Upper lobe of left lung (tissue), 6 donors: ENCODE data around the gene TRIM7. TPM values are rescaled to one million over a fixed set of nuclear protein-coding genes. Genes with fewer than 3 reads are reported as not detected.

Source experiments
- ATAC-seq, 2 donors: fragments of 200-7000 bp; cut with Tn5 transposase; one replicate each; pipeline ENCODE4 v1.9.1; 2022; ENCODE audit warnings: mild to moderate bottlenecking in 2 of 2, moderate library complexity in 2 of 2; ENCODE audit not compliant: low FRiP score in 2 of 2
- DNase-seq, 2 donors: peaks; one replicate each; pipeline ENCODE4 v3.0.0-alpha.2; 2019 to 2020
- H3K27ac ChIP-seq, 4 donors: fragments of 200-600 bp; sonication (generic); one replicate each; pipeline ENCODE4 v1.5.1; 2016 to 2019
- H3K27me3 ChIP-seq, 4 donors: fragments of 200-600 bp; sonication (generic); one replicate each; pipeline ENCODE4 v1.5.1; 2017 to 2019
- H3K36me3 ChIP-seq, 4 donors: fragments of 200-600 bp; sonication (generic); one replicate each; pipeline ENCODE4 v1.5.1; 2016 to 2019
- H3K4me1 ChIP-seq, 4 donors: fragments of 200-600 bp; sonication (generic); one replicate each; pipeline ENCODE4 v1.5.1; 2018 to 2019
- H3K4me3 ChIP-seq, 4 donors: fragments of 200-600 bp; sonication (generic); one replicate each; pipeline ENCODE4 v1.5.1; 2017 to 2019; ENCODE audit warnings: mild to moderate bottlenecking in 2 of 4, moderate library complexity in 1 of 4
- H3K9me3 ChIP-seq, 4 donors: fragments of 200-600 bp; sonication (generic); one replicate each; pipeline ENCODE4 v1.5.1; 2018 to 2019
- CTCF ChIP-seq, 6 experiments: fragments of 450-650 bp in 4 of 6; fragments of 200-600 bp in 2 of 6; sonication (generic) in 2 of 6; IDR thresholded peaks; one replicate each; pipeline ENCODE4 v1.5.1; 2016 to 2019; ENCODE audit warnings: antibody characterized with exemption in 6 of 6
- EP300 ChIP-seq, 4 donors: sonication (generic); formaldehyde crosslinking; IDR thresholded peaks; one replicate each; pipeline ENCODE4 v1.5.1; 2017; ENCODE audit warnings: antibody characterized with exemption in 4 of 4, control low read depth in 2 of 4
- POLR2A ChIP-seq, 4 donors: fragments of 450-650 bp; IDR thresholded peaks; one replicate each; pipeline ENCODE4 v1.5.1; 2016 to 2017; ENCODE audit warnings: antibody characterized with exemption in 4 of 4, mild to moderate bottlenecking in 2 of 4
- POLR2AphosphoS5 ChIP-seq, 2 donors: sonication (generic); formaldehyde crosslinking; IDR thresholded peaks; one replicate each; pipeline ENCODE4 v1.5.1; 2017; ENCODE audit warnings: antibody characterized with exemption in 2 of 2
- WGBS, 2 donors: methylation state at CpG; one replicate each; pipeline ENCODE4 v1.1.5; 2017 to 2018; 5-methylcytosine and 5-hydroxymethylcytosine counted together
- total RNA-seq, 6 donors: library from RNA; depleted of rRNA in 4 of 6; stranded (reverse); fragments of >200 nt in 4 of 6; gene quantifications; one replicate each; pipeline versions ENCODE4 v1.1.0 to v1.2.1, GENCODE V29; 2016 to 2021
- donor health status: DM: no; HTN: no; CAD: no; lungs with moderate emphysema.
- donor health status: DM: no; HTN: yes; CAD: no; lungs with severe emphysema.

The TRIM7 gene
- total RNA-seq, 6 donors from 2014 or later = 0.83 to 6.7 (median 2.9) TPM

DNA sequence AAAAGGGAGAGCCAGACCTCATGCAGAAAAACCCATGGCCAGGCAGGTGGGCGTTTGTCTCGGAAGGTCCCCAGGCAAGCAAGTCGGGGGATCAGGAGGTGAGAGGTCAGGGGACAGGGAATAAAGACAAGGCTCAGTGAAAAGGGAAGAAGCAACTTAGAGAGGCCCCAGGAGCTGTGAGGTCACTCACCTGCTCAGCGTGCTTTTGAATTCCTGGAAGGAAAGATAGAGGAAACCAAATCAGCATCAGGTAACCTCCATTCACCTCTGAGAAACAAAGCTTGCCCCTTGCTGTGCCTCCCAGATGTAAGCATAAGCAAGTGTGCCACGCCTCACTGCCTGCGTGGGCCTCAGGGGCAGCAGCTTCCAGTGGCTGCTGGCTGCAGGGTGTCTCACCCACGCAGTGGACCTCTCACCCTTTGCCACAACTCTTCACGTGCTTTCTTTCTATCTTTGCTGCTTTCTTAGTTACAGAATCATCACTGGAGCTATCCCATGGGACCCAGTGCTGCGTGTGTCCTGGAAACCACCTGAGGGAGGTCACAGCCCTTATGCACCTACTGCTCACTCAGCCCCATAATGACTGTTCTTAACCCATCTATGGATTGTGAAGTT lies 6.0 kb downstream of the TRIM7 start:
- peaks cover 0 to 5% (median 0%) of the 10 kb centered on the region in 4 donors for H3K36me3 ChIP-seq
- H3K4me1 ChIP-seq = peaks cover 5 to 12% (median 8%) of the 10 kb centered on the region in 4 donors
- no peak overlapping the region for H3K27ac ChIP-seq
- H3K9me3 ChIP-seq = no peaks in the 10 kb centered on the region
- TF ChIP-seq POLR2A (IDR thresholded peaks at IDR 0.05) (no peak), EP300 (IDR thresholded peaks at IDR 0.05) (no peak), CTCF (IDR thresholded peaks at IDR 0.05) (no peak), POLR2AphosphoS5 (IDR thresholded peaks at IDR 0.05) (no peak)
- ATAC-seq (no peak), DNase-seq (no peak)
- 73 to 76% methylated on average over 9 of the region's 9 CpGs for WGBS, 2 donors
- H3K4me3 ChIP-seq = no peak overlapping the region
- H3K27me3 ChIP-seq = no peaks in the 10 kb centered on the region

DNA sequence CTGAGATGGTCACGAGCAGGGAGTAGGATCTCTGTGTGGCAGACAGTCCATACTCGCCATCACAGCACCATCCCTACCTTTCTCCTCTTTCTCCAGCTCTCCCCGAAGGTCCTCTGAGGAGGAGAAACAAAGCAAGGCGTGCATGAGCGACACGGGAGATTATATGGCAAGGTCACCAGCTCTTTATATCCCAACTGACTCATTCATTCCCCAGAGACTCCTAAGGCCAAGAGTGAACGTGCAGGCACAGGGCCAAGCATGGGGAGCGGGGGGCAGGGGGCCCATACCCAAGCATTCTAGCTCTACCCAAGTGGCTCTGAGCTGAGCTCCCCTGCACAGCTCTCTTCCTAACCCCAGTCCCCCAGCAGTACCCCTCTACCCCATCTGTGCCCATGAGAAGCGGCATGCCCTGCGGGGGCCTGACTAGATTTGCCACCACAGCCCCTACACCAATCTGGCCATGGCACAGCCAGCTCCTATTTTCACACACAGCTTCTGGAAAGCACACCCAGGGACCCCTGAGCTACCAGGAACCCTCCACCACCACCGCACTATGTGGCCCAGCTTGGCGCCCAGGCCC lies 6.8 kb downstream of the TRIM7 start:
- H3K9me3 ChIP-seq = no peaks in the 10 kb centered on the region
- DNase-seq (no peak), ATAC-seq (no peak)
- no peaks in the 10 kb centered on the region for H3K27me3 ChIP-seq
- no peak overlapping the region for H3K27ac ChIP-seq
- peaks cover 0 to 5% (median 0%) of the 10 kb centered on the region in 4 donors for H3K36me3 ChIP-seq
- H3K4me1 ChIP-seq = peaks cover 0 to 4% (median under 1%) of the 10 kb centered on the region in 4 donors
- 79 to 83% methylated on average over 10 to 12 of the region's 12 CpGs for WGBS, 2 donors
- no peak for TF ChIP-seq EP300 (IDR thresholded peaks at IDR 0.05)
- TF ChIP-seq POLR2AphosphoS5 (IDR thresholded peaks at IDR 0.05) = no peak
- no peak for TF ChIP-seq POLR2A (IDR thresholded peaks at IDR 0.05)
- no peak for TF ChIP-seq CTCF (IDR thresholded peaks at IDR 0.05)
- H3K4me3 ChIP-seq = no peak overlapping the region

DNA sequence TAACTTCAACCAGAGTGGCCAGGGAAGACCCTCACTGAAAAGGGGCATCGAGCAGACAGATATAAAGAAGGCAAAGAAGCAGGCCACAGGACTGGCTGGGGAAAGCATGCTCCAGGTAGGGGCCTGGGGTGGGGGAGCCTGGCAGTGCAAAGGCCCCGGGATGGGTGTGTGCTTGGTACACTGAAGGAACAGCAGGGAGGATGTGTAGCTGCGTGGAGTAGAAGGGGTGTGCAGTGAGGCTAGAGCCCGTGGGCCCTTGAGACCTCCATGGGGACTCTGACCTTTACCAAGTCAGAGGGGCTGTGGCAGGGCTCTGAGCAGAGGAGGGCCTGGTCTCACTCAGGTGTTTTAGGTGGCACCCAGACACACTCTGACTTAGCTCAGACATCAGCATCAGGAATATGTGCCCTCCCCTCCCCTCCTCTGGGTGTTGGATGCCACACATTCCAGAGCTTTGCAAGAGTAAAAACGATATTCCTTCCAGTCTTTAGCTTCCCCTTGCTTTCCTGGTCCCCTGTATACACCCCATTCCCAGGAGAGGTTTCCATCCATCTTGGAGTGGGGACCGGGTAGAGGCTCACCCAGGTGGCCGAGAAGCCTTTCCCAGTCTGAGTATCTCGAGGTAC lies 7.6 kb downstream of the TRIM7 start:
- no peaks in the 10 kb centered on the region for H3K9me3 ChIP-seq
- DNase-seq (no peak), ATAC-seq (no peak)
- TF ChIP-seq CTCF (IDR thresholded peaks at IDR 0.05) (no peak), POLR2AphosphoS5 (IDR thresholded peaks at IDR 0.05) (no peak), POLR2A (IDR thresholded peaks at IDR 0.05) (no peak), EP300 (IDR thresholded peaks at IDR 0.05) (no peak)
- no peak overlapping the region for H3K27ac ChIP-seq
- H3K4me3 ChIP-seq = no peak overlapping the region
- peaks cover 4 to 6% (median 5%) of the 10 kb centered on the region in 4 donors for H3K4me1 ChIP-seq
- H3K27me3 ChIP-seq = no peaks in the 10 kb centered on the region
- WGBS, 2 donors = 69 to 74% methylated on average over 8 of the region's 8 CpGs
- H3K36me3 ChIP-seq = peaks cover 0 to 5% (median 0%) of the 10 kb centered on the region in 4 donors

- H3K4me1 ChIP-seq = peaks cover 7 to 14% (median 12%) of the 10 kb centered on the region in 4 donors
- peaks cover 0 to 5% (median 0%) of the 10 kb centered on the region in 4 donors for H3K36me3 ChIP-seq
- H3K9me3 ChIP-seq = no peaks in the 10 kb centered on the region
- peak in 1 of 2 donors; percentile 80 for DNase-seq
- no peak for ATAC-seq
- 83% methylated on average over 34 to 35 of the region's 45 CpGs for WGBS, 2 donors
- TF ChIP-seq CTCF (IDR thresholded peaks at IDR 0.05) (no peak), POLR2A (IDR thresholded peaks at IDR 0.05) (no peak), POLR2AphosphoS5 (IDR thresholded peaks at IDR 0.05) (no peak), EP300 (IDR thresholded peaks at IDR 0.05) (no peak)
- no peaks in the 10 kb centered on the region for H3K27me3 ChIP-seq
- H3K27ac ChIP-seq = no peak overlapping the region
- no peak overlapping the region for H3K4me3 ChIP-seq
Measured at GRCh38 chr5:181195249-181195761, 9.7 kb downstream of the TRIM7 start.
